NCI-H2107 treated with DMSO at 0.1 percent for 48 hours (cell line): ENCODE results near the gene DLG2.
"Not testable (repeated sequence)": the region's sequence is repeated elsewhere in the genome, so short reads cannot be mapped to it uniquely, and the experiment has no call there.

Source experiments
- DNase-seq: peaks from one replicate; lab custom pipeline; 2025; ENCODE audit not compliant: unreplicated experiment; lab: John Stamatoyannopoulos, UW

The DLG2 gene

GRCh38 chr11:85349539-85349938 lies 277.6 kb downstream of the DLG2 start:
- DNase-seq = not testable (repeated sequence)

GRCh38 chr11:85348945-85349344 lies 278.2 kb downstream of the DLG2 start:
- no peak for DNase-seq

- no peak for DNase-seq
Observed at GRCh38 chr11:85347291-85347690, 279.9 kb downstream of the DLG2 start.

GRCh38 chr11:85346484-85346883 lies 280.7 kb downstream of the DLG2 start:
- DNase-seq = no peak

GRCh38 chr11:85340846-85341245 lies 286.3 kb downstream of the DLG2 start:
- DNase-seq = not testable (repeated sequence)

- no peak for DNase-seq
Observed at GRCh38 chr11:85318573-85318972, 308.6 kb downstream of the DLG2 start.

GRCh38 chr11:85316967-85317366 lies 310.2 kb downstream of the DLG2 start:
- no peak for DNase-seq

GRCh38 chr11:85313741-85314140 lies 313.4 kb downstream of the DLG2 start:
- no peak for DNase-seq

- DNase-seq = no peak
Observed at GRCh38 chr11:85310479-85310878, 316.7 kb downstream of the DLG2 start.

- no peak for DNase-seq
Observed at GRCh38 chr11:85307366-85307765, 319.8 kb downstream of the DLG2 start.

GRCh38 chr11:85301895-85302678 lies 325.1 kb downstream of the DLG2 start:
- no peak for DNase-seq

- no peak for DNase-seq
Observed at GRCh38 chr11:85299258-85299942, 327.7 kb downstream of the DLG2 start.

GRCh38 chr11:85295694-85296271 lies 331.4 kb downstream of the DLG2 start:
- DNase-seq = no peak

- DNase-seq = no peak
Observed at GRCh38 chr11:85281550-85281949, 345.6 kb downstream of the DLG2 start.

- no peak for DNase-seq
Observed at GRCh38 chr11:85279267-85279666, 347.9 kb downstream of the DLG2 start.

- DNase-seq = no peak
Observed at GRCh38 chr11:85277693-85278092, 349.5 kb downstream of the DLG2 start.

- DNase-seq = no peak
Observed at GRCh38 chr11:85276332-85276731, 350.8 kb downstream of the DLG2 start.

- DNase-seq = not testable (repeated sequence)
Observed at GRCh38 chr11:85270315-85270714, 356.8 kb downstream of the DLG2 start.

GRCh38 chr11:85269109-85269508 lies 358.0 kb downstream of the DLG2 start:
- no peak for DNase-seq

- DNase-seq = no peak
Observed at GRCh38 chr11:85266646-85267045, 360.5 kb downstream of the DLG2 start.

GRCh38 chr11:85263328-85263727 lies 363.8 kb downstream of the DLG2 start:
- no peak for DNase-seq

GRCh38 chr11:85257837-85258236 lies 369.3 kb downstream of the DLG2 start:
- DNase-seq = no peak
